Superior temporal gyrus (tissue), 1 donor: ENCODE measurements around the gene INPP4A.

Experiments used
- DNase-seq: peaks from one replicate; pipeline ENCODE4 v3.0.0-alpha.2; 2016; ENCODE audit errors: extremely low spot score

Gene INPP4A

GRCh38 chr2:98541489-98541888 is 96.8 kb downstream of the INPP4A start:
- DNase-seq: no peak

GRCh38 chr2:98541906-98542305 is 97.2 kb downstream of the INPP4A start:
- no peak for DNase-seq

- no peak for DNase-seq
Measured at GRCh38 chr2:98543214-98543613, 98.6 kb downstream of the INPP4A start.

DNA sequence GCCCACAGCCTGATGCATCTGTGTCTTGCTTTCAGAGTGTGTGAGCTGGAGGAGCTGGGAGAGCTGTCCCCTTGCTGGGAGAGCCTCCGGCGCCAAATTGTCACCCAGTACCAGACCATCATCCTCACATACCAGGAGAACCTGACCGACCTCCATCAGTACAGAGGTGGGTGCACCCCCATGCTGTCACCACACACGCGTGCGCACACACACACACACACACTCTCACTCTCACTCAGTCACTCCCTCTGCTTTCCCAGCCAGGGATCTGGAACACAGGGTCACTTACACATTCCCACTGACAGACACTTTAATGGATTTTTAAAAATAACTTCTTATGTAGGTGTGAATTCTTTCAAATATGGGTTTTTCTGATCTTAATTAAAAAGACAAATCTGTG is 99.2 kb downstream of the INPP4A start:
- DNase-seq: no peak

- DNase-seq: no peak
Measured at GRCh38 chr2:98545591-98545990, 100.9 kb downstream of the INPP4A start.

DNA sequence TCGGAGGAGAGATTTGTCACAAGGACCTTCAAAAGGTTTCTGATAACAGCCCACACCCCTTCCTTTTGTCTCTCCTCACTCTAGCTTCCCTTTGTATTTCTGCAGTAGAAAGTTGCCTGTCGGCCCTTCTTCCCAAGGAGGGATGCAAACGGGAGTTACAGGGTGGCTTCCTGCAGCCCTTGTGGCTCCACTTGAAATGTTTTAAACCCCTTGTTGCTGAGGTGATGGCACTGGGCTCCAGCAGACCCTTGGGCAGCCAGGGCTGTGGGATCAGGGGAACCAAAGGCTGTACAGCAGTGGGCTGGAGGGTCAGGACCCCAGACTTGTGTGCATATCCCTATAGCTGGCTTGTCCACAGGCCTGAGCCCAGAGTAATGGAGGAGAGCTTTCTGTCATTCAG is 101.5 kb downstream of the INPP4A start:
- no peak for DNase-seq

DNA sequence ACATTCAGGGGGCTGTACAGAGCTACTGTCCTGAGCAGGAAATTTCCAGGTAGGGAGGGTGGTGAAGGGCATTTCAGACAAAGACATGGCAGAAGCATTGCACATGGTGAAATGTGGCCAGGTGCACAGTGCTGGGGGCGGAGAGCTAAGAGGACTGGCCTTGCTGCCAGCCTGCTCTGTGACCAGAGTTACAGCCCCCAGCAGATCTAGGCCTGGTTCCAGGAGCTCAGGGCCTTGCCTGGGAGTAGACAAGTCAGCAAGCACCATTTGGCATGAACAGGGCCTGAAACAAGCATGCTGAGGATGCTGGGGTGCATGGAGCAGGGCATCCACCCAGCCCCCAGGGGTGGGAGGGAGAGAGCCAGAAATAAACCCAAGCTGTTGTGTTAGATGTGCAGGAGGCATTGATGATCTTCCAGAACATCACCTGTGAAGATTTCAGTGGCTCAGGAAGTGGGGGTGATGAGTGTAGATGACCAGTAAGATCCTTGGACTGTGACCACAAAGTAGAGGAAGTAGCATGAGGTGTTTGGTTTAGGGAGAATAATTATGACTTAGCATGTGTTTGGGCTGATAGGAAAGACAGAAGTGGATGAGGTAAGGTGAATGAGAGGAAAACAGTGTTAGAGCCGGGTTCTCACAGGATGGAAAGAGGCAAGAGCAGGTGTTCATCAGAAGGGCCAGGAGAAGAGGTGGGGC is 102.6 kb downstream of the INPP4A start:
- DNase-seq: no peak

- no peak for DNase-seq
Measured at GRCh38 chr2:98548920-98549818, 104.5 kb downstream of the INPP4A start.

- DNase-seq: no peak
Measured at GRCh38 chr2:98550165-98550564, 105.5 kb downstream of the INPP4A start.

- no peak for DNase-seq
Measured at GRCh38 chr2:98551316-98551715, 106.7 kb downstream of the INPP4A start.

- DNase-seq: no peak
Measured at GRCh38 chr2:98552499-98553179, 108.0 kb downstream of the INPP4A start.

- no peak for DNase-seq
Measured at GRCh38 chr2:98554116-98554861, 109.6 kb downstream of the INPP4A start.

- no peak for DNase-seq
Measured at GRCh38 chr2:98555696-98556095, 111.0 kb downstream of the INPP4A start.

DNA sequence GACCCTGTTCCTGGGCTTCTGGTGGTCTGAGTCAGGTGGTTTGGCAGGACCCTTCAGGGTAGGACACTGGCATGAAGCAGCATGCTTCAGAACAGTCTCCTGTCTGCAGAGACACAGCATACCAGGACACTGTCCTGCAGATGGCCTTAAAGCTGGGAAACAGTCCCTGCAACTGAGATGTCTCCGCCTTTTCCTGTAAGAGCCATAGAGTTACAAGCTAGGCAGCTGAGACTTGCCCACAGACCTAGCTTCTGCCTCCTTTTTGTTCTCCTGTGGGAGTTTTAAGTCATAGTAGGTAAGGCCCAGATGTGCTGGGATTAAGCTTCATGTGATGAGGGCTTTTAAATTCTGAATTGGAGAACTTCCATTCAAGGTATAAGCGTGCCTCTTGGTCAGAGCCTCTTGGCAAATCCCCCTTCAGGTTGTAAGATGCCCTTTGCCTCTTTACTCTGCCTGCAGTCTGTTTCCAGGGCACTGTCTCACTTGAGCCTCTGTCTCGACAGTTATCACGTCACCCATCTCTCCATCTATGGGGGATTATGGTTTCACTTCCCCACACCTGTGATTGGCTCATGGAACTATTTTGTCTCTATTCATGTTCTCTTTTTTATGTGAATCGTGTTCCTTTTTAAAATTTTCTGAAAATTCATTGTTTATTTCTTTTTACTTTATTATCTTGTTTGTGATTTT is 111.8 kb downstream of the INPP4A start:
- DNase-seq: no peak

- DNase-seq: no peak
Measured at GRCh38 chr2:98558852-98559530, 114.3 kb downstream of the INPP4A start.

GRCh38 chr2:98559581-98559980 is 114.9 kb downstream of the INPP4A start:
- DNase-seq: no peak

- peak; percentile 57 for DNase-seq
Measured at GRCh38 chr2:98560256-98560771, 115.7 kb downstream of the INPP4A start.

DNA sequence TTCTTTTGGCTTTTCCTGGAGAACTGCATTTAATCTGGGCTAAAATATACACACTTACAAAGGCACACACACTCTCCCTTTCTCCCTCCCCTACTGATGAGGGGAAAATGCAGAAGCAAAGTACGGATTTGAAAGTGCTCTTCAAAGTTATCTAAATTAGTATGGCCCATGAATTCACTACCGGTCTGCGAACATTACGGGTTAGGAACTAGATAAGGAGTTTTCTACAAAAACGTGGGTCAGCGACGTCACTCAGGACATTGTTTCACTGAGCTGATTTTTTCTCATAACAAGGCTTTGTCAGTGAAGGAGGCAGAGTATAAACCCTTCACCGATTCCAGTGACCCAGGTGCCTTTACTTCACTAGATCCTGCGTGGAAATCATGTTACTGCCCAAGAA is 116.4 kb downstream of the INPP4A start:
- no peak for DNase-seq

- DNase-seq: no peak
Measured at GRCh38 chr2:98561902-98562695, 117.4 kb downstream of the INPP4A start.

DNA sequence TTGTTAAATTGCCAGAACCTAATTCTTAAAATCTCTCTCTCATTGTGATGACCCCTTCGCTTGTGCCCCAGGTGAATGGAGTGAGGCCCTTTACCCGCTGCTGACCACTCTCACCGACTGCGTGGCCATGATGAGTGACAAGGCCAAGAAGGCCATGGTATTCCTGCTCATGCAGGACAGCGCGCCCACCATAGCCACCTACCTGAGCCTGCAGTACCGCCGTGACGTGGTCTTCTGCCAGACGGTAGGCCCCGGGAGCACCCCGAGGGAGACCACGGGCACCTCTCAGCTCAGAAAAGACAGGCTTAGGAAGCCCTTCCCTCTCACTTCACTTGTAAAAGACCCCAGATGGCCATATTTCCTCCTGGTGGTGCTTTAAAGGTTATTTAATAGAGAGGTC is 118.7 kb downstream of the INPP4A start:
- no peak for DNase-seq
